ENCODE measurements around the gene SSNA1.

Gene SSNA1

DNA sequence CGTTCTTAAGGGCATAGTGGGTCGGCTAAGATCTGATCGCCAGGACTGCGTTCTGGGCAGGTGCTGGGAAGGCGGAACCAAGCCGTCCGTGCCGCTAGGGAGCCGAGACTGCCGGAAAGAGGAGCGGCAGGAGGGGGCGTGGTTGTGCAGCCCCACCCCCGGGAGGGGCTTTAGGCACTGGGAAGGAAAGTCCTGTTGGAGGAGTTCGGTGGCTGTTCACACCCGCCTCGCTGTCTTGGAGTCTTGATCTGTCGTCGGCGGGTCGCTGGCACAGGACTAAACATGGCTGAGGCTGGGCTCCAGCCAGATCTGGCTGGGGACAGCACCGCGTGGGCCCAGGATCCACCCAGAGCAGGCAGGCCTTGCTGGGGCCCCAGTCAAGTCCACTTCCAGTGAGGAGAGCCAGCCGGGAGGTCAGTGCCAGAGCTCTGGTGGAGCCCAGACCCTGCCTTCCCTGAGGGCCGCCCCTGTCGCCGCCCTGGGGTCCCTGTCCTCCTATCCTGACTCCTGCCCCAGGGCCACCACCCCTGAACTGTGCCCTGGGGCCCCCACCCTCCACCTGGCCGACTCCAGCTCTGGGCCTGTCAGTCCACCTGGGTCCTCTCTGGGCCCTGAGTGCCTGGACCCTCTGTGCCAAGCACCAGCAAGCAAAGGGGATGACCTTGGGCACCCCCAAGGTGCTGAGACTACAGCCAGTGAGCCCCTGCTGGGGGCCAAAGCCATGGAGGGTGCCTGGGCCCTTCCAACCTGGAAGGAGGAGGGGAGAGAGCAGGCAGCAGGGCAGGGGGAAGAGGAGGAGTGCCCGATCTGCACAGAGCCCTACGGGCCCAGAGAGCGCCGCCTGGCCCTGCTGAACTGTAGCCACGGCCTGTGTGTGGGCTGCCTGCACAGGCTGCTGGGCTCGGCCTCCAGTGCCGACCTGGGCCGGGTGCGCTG is 29.1 kb downstream of the SSNA1 start:
- TF ChIP-seq, protein P1, sequence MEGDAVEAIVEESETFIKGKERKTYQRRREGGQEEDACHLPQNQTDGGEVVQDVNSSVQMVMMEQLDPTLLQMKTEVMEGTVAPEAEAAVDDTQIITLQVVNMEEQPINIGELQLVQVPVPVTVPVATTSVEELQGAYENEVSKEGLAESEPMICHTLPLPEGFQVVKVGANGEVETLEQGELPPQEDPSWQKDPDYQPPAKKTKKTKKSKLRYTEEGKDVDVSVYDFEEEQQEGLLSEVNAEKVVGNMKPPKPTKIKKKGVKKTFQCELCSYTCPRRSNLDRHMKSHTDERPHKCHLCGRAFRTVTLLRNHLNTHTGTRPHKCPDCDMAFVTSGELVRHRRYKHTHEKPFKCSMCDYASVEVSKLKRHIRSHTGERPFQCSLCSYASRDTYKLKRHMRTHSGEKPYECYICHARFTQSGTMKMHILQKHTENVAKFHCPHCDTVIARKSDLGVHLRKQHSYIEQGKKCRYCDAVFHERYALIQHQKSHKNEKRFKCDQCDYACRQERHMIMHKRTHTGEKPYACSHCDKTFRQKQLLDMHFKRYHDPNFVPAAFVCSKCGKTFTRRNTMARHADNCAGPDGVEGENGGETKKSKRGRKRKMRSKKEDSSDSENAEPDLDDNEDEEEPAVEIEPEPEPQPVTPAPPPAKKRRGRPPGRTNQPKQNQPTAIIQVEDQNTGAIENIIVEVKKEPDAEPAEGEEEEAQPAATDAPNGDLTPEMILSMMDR (IDR thresholded peaks at IDR 0.05; ENCODE audit: insufficient read depth, low read length, poor library complexity, severe bottlenecking) = no peak
- no peak overlapping the region for H3K4me3 ChIP-seq (replicated peaks; ENCODE audit: low read depth, low read length)
- no peak for DNase-seq (ENCODE audit: extremely low read depth, insufficient read length)
- H3K36me3 ChIP-seq (ENCODE audit: control insufficient read depth, insufficient read depth, low read length) = peaks cover 10% of the 10 kb centered on the region
- H3K27me3 ChIP-seq (replicated peaks; ENCODE audit: control insufficient read depth, insufficient read depth, low read length) = no peaks in the 10 kb centered on the region

DNA sequence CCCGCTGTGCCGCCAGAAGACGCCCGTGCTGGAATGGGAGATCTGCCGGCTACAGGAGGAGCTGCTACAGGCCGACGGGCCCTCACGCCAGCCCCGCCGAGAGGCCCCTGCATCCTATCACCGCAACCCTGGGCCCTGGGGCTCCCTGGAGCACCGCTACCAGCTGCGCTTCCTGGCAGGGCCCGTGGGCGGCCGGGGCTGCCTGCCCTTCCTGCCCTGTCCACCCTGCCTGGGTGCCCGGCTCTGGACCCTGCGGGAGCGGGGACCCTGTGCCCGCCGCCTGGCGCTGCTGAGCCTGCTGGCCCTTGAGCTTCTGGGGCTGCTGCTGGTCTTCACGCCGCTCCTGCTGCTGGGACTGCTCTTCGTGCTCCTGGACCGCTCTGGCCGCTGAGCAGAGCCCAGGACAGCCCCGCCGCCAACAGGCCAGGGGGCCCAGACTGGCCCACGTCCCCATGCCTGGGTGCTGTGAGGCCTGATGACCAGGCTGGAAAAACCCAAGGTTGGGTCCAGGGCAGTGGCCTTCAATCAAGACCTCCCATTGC is 29.8 kb downstream of the SSNA1 start:
- Histone ChIP-seq H3K4me3 (replicated peaks; ENCODE audit: low read depth, low read length) (no peak overlapping the region), H3K36me3 (ENCODE audit: control insufficient read depth, insufficient read depth, low read length) (peaks cover 10% of the 10 kb centered on the region), H3K27me3 (replicated peaks; ENCODE audit: control insufficient read depth, insufficient read depth, low read length) (no peaks in the 10 kb centered on the region)
- TF ChIP-seq, protein P1 (IDR thresholded peaks at IDR 0.05; ENCODE audit: insufficient read depth, low read length, poor library complexity, severe bottlenecking) = no peak
- DNase-seq (ENCODE audit: extremely low read depth, insufficient read length) = no peak

DNA sequence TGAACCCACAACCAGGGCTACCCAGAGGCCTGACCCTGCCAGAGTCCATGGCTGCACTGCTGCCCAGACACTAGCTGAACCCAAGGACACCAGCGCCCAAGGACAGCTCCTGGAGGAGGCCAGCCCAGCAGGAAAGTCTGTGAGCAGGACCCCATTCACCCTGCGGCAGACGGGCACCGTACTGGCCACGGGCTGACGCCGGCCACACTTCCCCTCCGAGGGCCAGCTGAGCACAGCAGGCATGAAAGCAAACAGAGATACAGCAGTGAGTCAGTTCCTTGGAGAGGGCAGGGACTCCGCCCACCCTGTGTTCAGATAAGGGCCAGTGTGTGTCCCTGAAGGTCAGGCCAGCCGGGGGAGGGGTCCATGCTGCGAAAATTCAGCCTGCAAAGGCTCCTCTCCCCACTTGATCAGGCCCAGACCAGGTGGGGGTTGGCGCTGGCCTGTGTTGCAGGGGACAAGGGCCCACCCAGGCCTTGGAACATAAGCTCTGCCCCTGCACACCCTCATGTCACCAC is 30.3 kb downstream of the SSNA1 start:
- TF ChIP-seq, protein P1 (IDR thresholded peaks at IDR 0.05; ENCODE audit: insufficient read depth, low read length, poor library complexity, severe bottlenecking) = no peak
- no peak overlapping the region for H3K4me3 ChIP-seq (replicated peaks; ENCODE audit: low read depth, low read length)
- peaks cover 10% of the 10 kb centered on the region for H3K36me3 ChIP-seq (ENCODE audit: control insufficient read depth, insufficient read depth, low read length)
- H3K27me3 ChIP-seq (replicated peaks; ENCODE audit: control insufficient read depth, insufficient read depth, low read length) = no peaks in the 10 kb centered on the region
- DNase-seq (ENCODE audit: extremely low read depth, insufficient read length) = no peak

DNA sequence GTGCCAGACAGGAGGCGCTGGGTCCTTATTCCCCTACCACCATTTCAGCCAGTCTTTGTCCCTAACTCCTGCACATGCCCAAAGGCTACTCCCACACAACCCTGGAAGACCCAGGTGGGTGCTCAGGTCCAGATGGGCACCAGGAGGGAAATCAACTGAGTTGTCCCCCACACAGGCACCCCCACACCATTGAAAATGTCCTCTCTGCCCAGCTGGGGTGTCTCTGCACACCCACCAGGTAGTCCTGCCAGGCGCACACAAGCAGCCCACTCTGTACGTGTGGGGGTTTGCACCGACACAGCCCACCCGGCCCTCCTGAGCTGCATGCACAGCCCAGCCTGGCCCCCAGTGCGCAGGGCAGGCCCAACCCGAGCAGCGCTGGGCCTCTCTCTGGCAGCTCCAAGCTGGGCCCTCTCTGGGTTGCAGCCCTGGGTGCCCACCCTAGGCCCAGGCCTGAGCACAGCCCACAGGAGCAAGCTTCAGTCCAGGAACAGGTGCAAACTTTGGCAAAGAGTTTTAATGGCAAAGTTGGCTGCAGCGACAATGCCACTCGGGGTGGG is 31.4 kb downstream of the SSNA1 start:
- Histone ChIP-seq H3K4me3 (replicated peaks; ENCODE audit: low read depth, low read length) (no peak overlapping the region), H3K27me3 (replicated peaks; ENCODE audit: control insufficient read depth, insufficient read depth, low read length) (no peaks in the 10 kb centered on the region), H3K36me3 (ENCODE audit: control insufficient read depth, insufficient read depth, low read length) (peaks cover 10% of the 10 kb centered on the region)
- TF ChIP-seq, protein P1 (IDR thresholded peaks at IDR 0.05; ENCODE audit: insufficient read depth, low read length, poor library complexity, severe bottlenecking) = no peak
- no peak for DNase-seq (ENCODE audit: extremely low read depth, insufficient read length)

DNA sequence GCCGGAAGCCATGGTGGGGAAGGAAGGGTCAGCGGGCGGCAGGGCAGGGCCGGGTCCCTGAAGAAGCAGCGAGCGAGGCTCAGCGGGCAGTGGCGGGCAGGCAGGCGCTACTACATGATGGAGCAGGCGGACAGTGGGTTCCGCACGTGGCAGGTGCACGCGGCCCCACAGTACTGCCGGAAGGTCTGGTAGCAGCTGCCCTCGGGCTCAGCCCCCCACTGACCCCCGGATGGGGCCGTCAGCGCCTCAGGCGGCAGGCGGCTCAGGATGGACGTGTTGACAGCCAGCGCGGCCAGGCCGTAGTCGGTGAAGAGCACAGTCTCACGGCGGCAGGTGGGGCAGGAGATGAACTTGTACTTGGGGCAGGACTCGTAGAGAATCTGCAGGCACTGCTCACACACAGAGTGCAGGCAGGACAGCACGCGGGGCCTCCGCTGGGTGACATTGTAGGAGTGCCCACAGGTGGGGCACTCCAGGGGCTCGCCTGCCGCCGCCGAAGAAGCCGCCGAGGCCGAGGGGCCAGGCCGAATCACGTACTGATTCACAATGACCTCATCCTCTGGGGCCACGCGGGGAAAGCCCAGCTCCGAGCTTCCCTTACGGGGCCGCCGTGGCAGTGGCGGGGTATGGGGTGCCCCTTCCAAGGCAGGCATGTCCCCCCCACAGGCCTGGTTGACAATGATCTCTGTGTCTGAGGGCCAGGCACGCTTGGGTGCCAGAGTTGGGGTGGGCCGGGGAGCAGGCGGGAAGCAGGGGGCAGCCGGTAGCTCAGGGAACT is 32.0 kb downstream of the SSNA1 start:
- DNase-seq (ENCODE audit: extremely low read depth, insufficient read length) = no peak
- peaks cover 9% of the 10 kb centered on the region for H3K36me3 ChIP-seq (ENCODE audit: control insufficient read depth, insufficient read depth, low read length)

More for the DNA sequence above, 32.0 kb downstream of the SSNA1 start:
- Histone ChIP-seq H3K4me3 (replicated peaks; ENCODE audit: low read depth, low read length) (no peak overlapping the region), H3K27me3 (replicated peaks; ENCODE audit: control insufficient read depth, insufficient read depth, low read length) (no peaks in the 10 kb centered on the region)
- TF ChIP-seq, protein P1 (IDR thresholded peaks at IDR 0.05; ENCODE audit: insufficient read depth, low read length, poor library complexity, severe bottlenecking) = no peak
